Upper lobe of right lung (tissue), 1 donor: ENCODE data around the gene MOV10L1. TPM values are rescaled to one million over a fixed set of nuclear protein-coding genes. Genes with fewer than 3 reads are reported as not detected.

Experiments used
- ATAC-seq: fragments of 200-7000 bp; cut with Tn5 transposase; one replicate; pipeline ENCODE4 v1.9.1; 2020; ENCODE audit warnings: mild to moderate bottlenecking, moderate library complexity
- DNase-seq: peaks from one replicate; pipeline ENCODE4 v3.0.0-alpha.2; 2020
- H3K27ac ChIP-seq: fragments of 200-600 bp; one replicate; pipeline ENCODE4 v1.8.0; 2022
- H3K27me3 ChIP-seq: fragments of 200-600 bp; one replicate; pipeline ENCODE4 v1.8.0; 2022; ENCODE audit warnings: mild to moderate bottlenecking
- H3K36me3 ChIP-seq: fragments of 200-600 bp; one replicate; pipeline ENCODE4 v1.8.0; 2022
- H3K4me1 ChIP-seq: fragments of 200-600 bp; one replicate; pipeline ENCODE4 v1.8.0; 2022
- H3K4me3 ChIP-seq: fragments of 200-600 bp; one replicate; pipeline ENCODE4 v1.8.0; 2022; ENCODE audit warnings: mild to moderate bottlenecking
- H3K9me3 ChIP-seq: fragments of 200-600 bp; one replicate; pipeline ENCODE4 v1.8.0; 2022
- CTCF ChIP-seq: fragments of 200-600 bp; IDR thresholded peaks from one replicate; pipeline ENCODE4 v1.8.0; 2022; ENCODE audit warnings: antibody characterized with exemption
- intact Hi-C: fragments of 100-400 bp; cut with DNase I; formaldehyde crosslinking; loops from one replicate; pipeline ENCODE4 v1.11.0; 2022
- total RNA-seq: library from RNA; stranded (reverse); fragmentation: NEBNext Ultra II Directional; extraction: Animal tissue kit (Norgen Biotek cat#: 25700); gene quantifications from one replicate; pipeline ENCODE4 v1.2.1, GENCODE V29; 2021
- donor health status: DM: no; HTN: yes; CAD: no; lungs with severe emphysema.

Gene MOV10L1
- total RNA-seq, 1 donor from 2014 or later = 1.2 TPM

- H3K27me3 ChIP-seq = no peaks in the 10 kb centered on the region
- H3K4me1 ChIP-seq = no peaks in the 10 kb centered on the region
- no peak overlapping the region for H3K27ac ChIP-seq
- no peaks in the 10 kb centered on the region for H3K9me3 ChIP-seq
- H3K36me3 ChIP-seq = no peaks in the 10 kb centered on the region
- no peak for TF ChIP-seq CTCF
- no peak for DNase-seq
- H3K4me3 ChIP-seq = no peak overlapping the region
- ATAC-seq = no peak
- intact Hi-C loops = no loop called here
These were observed 62.0 kb downstream of the MOV10L1 start for GRCh38 chr22:50151571-50152537.

GRCh38 chr22:50153056-50153755 lies 63.4 kb downstream of the MOV10L1 start:
- no peak overlapping the region for H3K4me3 ChIP-seq
- H3K27ac ChIP-seq = no peak overlapping the region
- H3K4me1 ChIP-seq = no peaks in the 10 kb centered on the region
- no peak for ATAC-seq
- H3K9me3 ChIP-seq = no peaks in the 10 kb centered on the region
- TF ChIP-seq CTCF = no peak
- intact Hi-C loops = no loop called here
- DNase-seq = no peak
- H3K36me3 ChIP-seq = no peaks in the 10 kb centered on the region
- no peaks in the 10 kb centered on the region for H3K27me3 ChIP-seq

GRCh38 chr22:50153756-50154140 lies 63.9 kb downstream of the MOV10L1 start:
- H3K36me3 ChIP-seq = no peaks in the 10 kb centered on the region
- ATAC-seq = no peak
- no peak overlapping the region for H3K27ac ChIP-seq
- DNase-seq = no peak
- H3K4me1 ChIP-seq = no peaks in the 10 kb centered on the region
- no peak overlapping the region for H3K4me3 ChIP-seq
- no peak for TF ChIP-seq CTCF
- no peaks in the 10 kb centered on the region for H3K27me3 ChIP-seq
- intact Hi-C loops = no loop called here
- no peaks in the 10 kb centered on the region for H3K9me3 ChIP-seq

- Histone ChIP-seq H3K4me3 (no peak overlapping the region), H3K36me3 (no peaks in the 10 kb centered on the region), H3K27ac (no peak overlapping the region), H3K4me1 (no peaks in the 10 kb centered on the region), H3K27me3 (no peaks in the 10 kb centered on the region), H3K9me3 (no peaks in the 10 kb centered on the region)
- intact Hi-C loops = no loop called here
- TF ChIP-seq CTCF = no peak
- peak; percentile 95 for ATAC-seq
- peak; percentile 87 for DNase-seq
These were observed 68.0 kb downstream of the MOV10L1 start for GRCh38 chr22:50157709-50158375.

GRCh38 chr22:50160947-50161346 lies 71.1 kb downstream of the MOV10L1 start:
- TF ChIP-seq CTCF = no peak
- no peak for ATAC-seq
- Histone ChIP-seq H3K27ac (no peak overlapping the region), H3K27me3 (no peaks in the 10 kb centered on the region), H3K4me3 (no peak overlapping the region), H3K4me1 (no peaks in the 10 kb centered on the region), H3K9me3 (no peaks in the 10 kb centered on the region), H3K36me3 (no peaks in the 10 kb centered on the region)
- intact Hi-C loops = no loop called here
- no peak for DNase-seq
